Measurements from ENCODE around the gene KNSTRN.

KNSTRN gene
- total RNA-seq = 4.8 to 28.6 (median 10.1) reads per million in 9 experiments

GRCh38 chr15:40382580-40383456, at the start of gene KNSTRN:
Gene KNSTRN (plus strand): TSS chr15:40382721. CDS start chr15:40382836, 115 bp downstream.
- peaks cover 11 to 12% of the 10 kb centered on the region in 2 donors for H3K4me1 Mint-ChIP-seq (ENCODE audit: low read depth in 2 of 2)
- H3K4me3 Mint-ChIP-seq = peak within 1 kb of the TSS; percentile 98 to 99
- no peaks in the 10 kb centered on the region for H3K36me3 Mint-ChIP-seq (ENCODE audit: insufficient read depth)
- DNase-seq (peak; percentile 90 to 94 (median 92)), ATAC-seq (replicated peaks) (peak; percentile 99)
- peak within 1 kb of the TSS; percentile 89 to 90 for H3K27ac Mint-ChIP-seq
- H3K9me3 Mint-ChIP-seq = no peaks in the 10 kb centered on the region
- H3K27me3 Mint-ChIP-seq = no peaks in the 10 kb centered on the region

- ATAC-seq (replicated peaks) = no peak
- H3K27ac Mint-ChIP-seq = no peak overlapping the region
Measured at GRCh38 chr15:40333922-40334492, 48.5 kb upstream of the KNSTRN start.

GRCh38 chr15:40334541-40334940, 48.0 kb upstream of the KNSTRN start:
- no peak for ATAC-seq (replicated peaks)

More at GRCh38 chr15:40333922-40334492, 48.5 kb upstream of the KNSTRN start:
- no peak for DNase-seq
- Mint-ChIP-seq H3K27me3 (no peaks in the 10 kb centered on the region), H3K9me3 (no peaks in the 10 kb centered on the region), H3K4me3 (no peak overlapping the region), H3K36me3 (ENCODE audit: insufficient read depth) (no peaks in the 10 kb centered on the region), H3K4me1 (ENCODE audit: low read depth in 2 of 2) (peaks cover 9 to 16% of the 10 kb centered on the region in 2 donors)

GRCh38 chr15:40334941-40335795, 47.4 kb upstream of the KNSTRN start:
- H3K4me3 Mint-ChIP-seq = no peak overlapping the region
- ATAC-seq (replicated peaks) (no peak), DNase-seq (no peak)
- no peak overlapping the region for H3K27ac Mint-ChIP-seq
- H3K9me3 Mint-ChIP-seq = no peaks in the 10 kb centered on the region
- peaks cover 8 to 14% of the 10 kb centered on the region in 2 donors for H3K4me1 Mint-ChIP-seq (ENCODE audit: low read depth in 2 of 2)
- no peaks in the 10 kb centered on the region for H3K27me3 Mint-ChIP-seq
- H3K36me3 Mint-ChIP-seq (ENCODE audit: insufficient read depth) = no peaks in the 10 kb centered on the region

More at GRCh38 chr15:40334541-40334940, 48.0 kb upstream of the KNSTRN start:
- Mint-ChIP-seq H3K27me3 (no peaks in the 10 kb centered on the region), H3K4me3 (no peak overlapping the region), H3K9me3 (no peaks in the 10 kb centered on the region), H3K36me3 (ENCODE audit: insufficient read depth) (no peaks in the 10 kb centered on the region), H3K27ac (no peak overlapping the region), H3K4me1 (ENCODE audit: low read depth in 2 of 2) (peaks cover 8 to 14% of the 10 kb centered on the region in 2 donors)
- no peak for DNase-seq

GRCh38 chr15:40335938-40336743, 46.4 kb upstream of the KNSTRN start:
- no peaks in the 10 kb centered on the region for H3K36me3 Mint-ChIP-seq (ENCODE audit: insufficient read depth)
- no peak for ATAC-seq (replicated peaks)
- no peaks in the 10 kb centered on the region for H3K27me3 Mint-ChIP-seq

GRCh38 chr15:40336744-40337122, 45.8 kb upstream of the KNSTRN start:
- Mint-ChIP-seq H3K9me3 (no peaks in the 10 kb centered on the region), H3K27ac (no peak overlapping the region), H3K36me3 (ENCODE audit: insufficient read depth) (no peaks in the 10 kb centered on the region), H3K4me3 (no peak overlapping the region), H3K27me3 (no peaks in the 10 kb centered on the region), H3K4me1 (ENCODE audit: low read depth in 2 of 2) (peaks cover 8 to 14% of the 10 kb centered on the region in 2 donors)
- DNase-seq (no peak), ATAC-seq (replicated peaks) (no peak)

More at GRCh38 chr15:40335938-40336743, 46.4 kb upstream of the KNSTRN start:
- no peak overlapping the region for H3K4me3 Mint-ChIP-seq
- no peak for DNase-seq
- H3K9me3 Mint-ChIP-seq = no peaks in the 10 kb centered on the region
- H3K27ac Mint-ChIP-seq = no peak overlapping the region
- peaks cover 8 to 14% of the 10 kb centered on the region in 2 donors for H3K4me1 Mint-ChIP-seq (ENCODE audit: low read depth in 2 of 2)

- ATAC-seq (replicated peaks) = no peak
- no peaks in the 10 kb centered on the region for H3K36me3 Mint-ChIP-seq (ENCODE audit: insufficient read depth)
- no peak overlapping the region for H3K27ac Mint-ChIP-seq
- H3K9me3 Mint-ChIP-seq = no peaks in the 10 kb centered on the region
- H3K27me3 Mint-ChIP-seq = no peaks in the 10 kb centered on the region
- no peak for DNase-seq
- no peak overlapping the region for H3K4me3 Mint-ChIP-seq
- H3K4me1 Mint-ChIP-seq (ENCODE audit: low read depth in 2 of 2) = peaks cover 8 to 14% of the 10 kb centered on the region in 2 donors
Measured at GRCh38 chr15:40337597-40337996, 44.9 kb upstream of the KNSTRN start.

GRCh38 chr15:40338041-40338657, 44.4 kb upstream of the KNSTRN start:
- Mint-ChIP-seq H3K4me1 (ENCODE audit: low read depth in 2 of 2) (peaks cover 8 to 14% of the 10 kb centered on the region in 2 donors), H3K27ac (no peak overlapping the region), H3K9me3 (no peaks in the 10 kb centered on the region), H3K36me3 (ENCODE audit: insufficient read depth) (no peaks in the 10 kb centered on the region), H3K27me3 (no peaks in the 10 kb centered on the region), H3K4me3 (no peak overlapping the region)
- ATAC-seq (replicated peaks) (peak; percentile 95), DNase-seq (peak; percentile 64 to 66 (median 65))

- H3K4me3 Mint-ChIP-seq = no peak overlapping the region
- no peaks in the 10 kb centered on the region for H3K9me3 Mint-ChIP-seq
- no peak overlapping the region for H3K27ac Mint-ChIP-seq
- DNase-seq (no peak), ATAC-seq (replicated peaks) (no peak)
- H3K36me3 Mint-ChIP-seq (ENCODE audit: insufficient read depth) = no peaks in the 10 kb centered on the region
- peaks cover 8 to 10% of the 10 kb centered on the region in 2 donors for H3K4me1 Mint-ChIP-seq (ENCODE audit: low read depth in 2 of 2)
- no peaks in the 10 kb centered on the region for H3K27me3 Mint-ChIP-seq
Measured at GRCh38 chr15:40338921-40339620, 43.5 kb upstream of the KNSTRN start.

- Mint-ChIP-seq H3K9me3 (no peaks in the 10 kb centered on the region), H3K27ac (no peak overlapping the region), H3K4me3 (no peak overlapping the region), H3K27me3 (no peaks in the 10 kb centered on the region), H3K4me1 (ENCODE audit: low read depth in 2 of 2) (peaks cover 8 to 11% of the 10 kb centered on the region in 2 donors), H3K36me3 (ENCODE audit: insufficient read depth) (no peaks in the 10 kb centered on the region)
- DNase-seq (no peak), ATAC-seq (replicated peaks) (no peak)
Measured at GRCh38 chr15:40339621-40339945, 42.9 kb upstream of the KNSTRN start.

- H3K9me3 Mint-ChIP-seq = no peaks in the 10 kb centered on the region
- H3K27ac Mint-ChIP-seq = no peak overlapping the region
- ATAC-seq (replicated peaks) (no peak), DNase-seq (no peak)
- H3K4me1 Mint-ChIP-seq (ENCODE audit: low read depth in 2 of 2) = peaks cover 8 to 11% of the 10 kb centered on the region in 2 donors
- H3K27me3 Mint-ChIP-seq = no peaks in the 10 kb centered on the region
- H3K36me3 Mint-ChIP-seq (ENCODE audit: insufficient read depth) = no peaks in the 10 kb centered on the region
- H3K4me3 Mint-ChIP-seq = no peak overlapping the region
Measured at GRCh38 chr15:40340038-40340739, 42.3 kb upstream of the KNSTRN start.
